Naive thymus-derived CD8-positive, alpha-beta T cell (primary cell): ENCODE results near the gene RNF39. TPM values are rescaled to one million over a fixed set of nuclear protein-coding genes. Genes with fewer than 3 reads are reported as not detected.

Experiments used
- ATAC-seq, 2 donors: fragments of 150-1000 bp; cut with Tn5 transposase in 1 of 2; sonication (Bioruptor Pico), chemical (Tn5 transposase) in 1 of 2; 1 replicate in 1 of 2; 2 replicates in 1 of 2; pipeline ENCODE4 v1.10.0; 2021; ENCODE audit warnings: mild to moderate bottlenecking in 2 of 2, moderate library complexity in 2 of 2
- POLR2A ChIA-PET: fragments of 350-600 bp; sonication (Branson Sonifier 250); formaldehyde crosslinking; loops from one replicate; lab custom pipeline; 2021; ENCODE audit warnings: antibody characterized with exemption; lab: Charles Lee
- DNase-seq, 10 donors: peaks; one replicate each; pipeline versions ENCODE4 v3.0.0 to v3.0.0-alpha.2; 2020 to 2022
- H3K27ac Mint-ChIP-seq, 10 donors: one replicate each; pipeline ENCODE4 v1.8.0; 2020 to 2022; ENCODE audit warnings: mild to moderate bottlenecking in 10 of 10, mixed read lengths in 10 of 10, moderate library complexity in 4 of 10, inconsistent platforms in 1 of 10
- H3K27me3 Mint-ChIP-seq, 5 donors: one replicate each; pipeline ENCODE4 v1.8.0; 2021 to 2022; ENCODE audit warnings: mixed read lengths in 5 of 5
- H3K36me3 Mint-ChIP-seq, 3 donors: one replicate each; pipeline ENCODE4 v1.8.0; 2020 to 2022; ENCODE audit warnings: mixed read lengths in 3 of 3, mild to moderate bottlenecking in 2 of 3, inconsistent platforms in 1 of 3
- H3K4me1 Mint-ChIP-seq, 4 donors: one replicate each; pipeline ENCODE4 v1.8.0; 2021 to 2022; ENCODE audit warnings: mixed read lengths in 4 of 4
- H3K4me3 Mint-ChIP-seq, 10 donors: one replicate each; pipeline ENCODE4 v1.8.0; 2020 to 2022; ENCODE audit warnings: mild to moderate bottlenecking in 10 of 10, mixed read lengths in 10 of 10, moderate library complexity in 6 of 10, inconsistent platforms in 1 of 10
- H3K9me3 Mint-ChIP-seq, 9 donors: one replicate each; pipeline ENCODE4 v1.8.0; 2020 to 2022; ENCODE audit warnings: mixed read lengths in 9 of 9, mild to moderate bottlenecking in 3 of 9, inconsistent platforms in 1 of 9, moderate library complexity in 1 of 9
- polyA plus RNA-seq, 3 donors: library from polyadenylated mRNA; unstranded; fragments of 300-500 nt; fragmentation: Illumina TruSeq; gene quantifications; one replicate each; pipeline ENCODE4 v1.2.3, GENCODE V29; 2021
- total RNA-seq, 8 experiments: library from RNA in 2 of 8; stranded (reverse) in 2 of 8; gene quantifications; one replicate each; pipeline ENCODE4 v1.2.3 and lab custom pipeline; 2021 to 2026

The RNF39 gene
- total and polyA plus RNA-seq, 5 experiments from 2014 or later, result 0.10 TPM; not detected in 4

- Mint-ChIP-seq H3K36me3 (peaks cover 0 to 5% (median 0%) of the 10 kb centered on the region in 3 donors), H3K9me3 (no peaks in the 10 kb centered on the region), H3K4me3 (no peak overlapping the region), H3K27ac (peak overlapping the region in 1 of 10 donors; percentile 65), H3K4me1 (peaks cover 0 to under 1% (median 0%) of the 10 kb centered on the region in 4 donors), H3K27me3 (peaks cover 36 to 87% (median 66%) of the 10 kb centered on the region in 5 donors)
- DNase-seq (no peak), ATAC-seq (no peak)
- POLR2A ChIA-PET, result interaction anchor here (0.7 kb wide), 2 partner anchors 75 to 302 kb away, joined by 3 to 6 read pairs; no protein-coding TSS in a partner anchor
Measured at GRCh38 chr6:30091577-30092381, 16.2 kb upstream of the RNF39 start.

DNA sequence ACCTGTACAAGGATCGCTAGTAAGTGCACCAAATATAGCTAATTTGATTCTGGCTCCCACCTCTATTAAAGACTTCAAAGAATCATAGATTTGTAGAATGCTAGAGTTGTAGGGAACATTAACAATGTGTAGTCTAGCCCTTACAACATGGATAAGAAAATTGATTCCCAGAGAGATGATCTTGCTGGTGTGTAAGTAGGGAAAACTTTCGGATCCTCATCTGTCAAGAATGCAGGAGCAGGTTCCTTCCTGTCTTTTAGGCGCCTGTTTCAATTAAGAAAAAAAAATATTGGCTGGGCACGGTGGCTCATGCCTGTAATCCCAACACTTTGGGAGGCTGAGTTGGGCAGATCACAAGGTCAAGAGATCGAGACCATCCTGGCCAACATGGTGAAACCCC lies 12.3 kb upstream of the RNF39 start:
- H3K36me3 Mint-ChIP-seq, result peaks cover 0 to 7% (median 0%) of the 10 kb centered on the region in 3 donors
- no peak overlapping the region for H3K27ac Mint-ChIP-seq
- ATAC-seq (no peak), DNase-seq (no peak)
- H3K9me3 Mint-ChIP-seq, result peaks cover 0 to 6% (median 0%) of the 10 kb centered on the region in 9 donors
- peaks cover 0 to 2% (median 0%) of the 10 kb centered on the region in 4 donors for H3K4me1 Mint-ChIP-seq
- POLR2A ChIA-PET, result no interaction called here
- no peak overlapping the region for H3K4me3 Mint-ChIP-seq
- H3K27me3 Mint-ChIP-seq, result peaks cover 30 to 66% (median 47%) of the 10 kb centered on the region in 5 donors

DNA sequence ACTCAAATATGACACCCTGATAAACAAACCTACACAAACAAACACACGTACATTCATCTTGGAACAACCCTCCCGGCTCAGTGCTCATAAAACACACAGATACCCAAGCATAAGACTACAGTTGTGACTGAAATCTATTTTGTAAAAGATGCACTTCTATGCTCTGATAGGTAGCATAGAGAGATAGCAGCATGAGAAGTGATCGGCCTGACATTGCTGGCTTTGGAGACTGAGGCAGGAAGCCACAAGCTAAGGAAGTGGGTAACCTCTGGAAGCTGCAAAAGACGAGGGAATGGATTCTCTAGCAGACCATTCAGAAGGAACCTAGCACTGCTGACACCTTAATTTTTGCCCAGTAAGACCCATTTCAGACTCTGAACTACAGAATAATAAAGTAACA lies 1.6 kb upstream of the RNF39 start:
- Mint-ChIP-seq H3K4me3 (no peak overlapping the region), H3K4me1 (peaks cover 26 to 42% (median 36%) of the 10 kb centered on the region in 4 donors), H3K27ac (peak overlapping the region in 2 of 10 donors; percentile 19 to 29), H3K36me3 (peaks cover 0 to 8% (median 4%) of the 10 kb centered on the region in 3 donors), H3K9me3 (peaks cover 0 to 6% (median 0%) of the 10 kb centered on the region in 9 donors), H3K27me3 (peaks cover 27 to 68% (median 53%) of the 10 kb centered on the region in 5 donors)
- POLR2A ChIA-PET, result no interaction called here
- no peak for DNase-seq
- ATAC-seq, result peak in 1 of 2 donors; percentile 23

GRCh38 chr6:30075790-30076732 lies 492 bp upstream of the RNF39 start:
- Mint-ChIP-seq H3K27me3 (peaks cover 34 to 79% (median 61%) of the 10 kb centered on the region in 5 donors), H3K4me3 (peak overlapping the region; percentile 52 to 87 (median 74)), H3K9me3 (peaks cover 0 to 6% (median 0%) of the 10 kb centered on the region in 9 donors), H3K36me3 (peaks cover 0 to 15% (median 4%) of the 10 kb centered on the region in 3 donors), H3K4me1 (peaks cover 33 to 52% (median 44%) of the 10 kb centered on the region in 4 donors), H3K27ac (peak overlapping the region in 5 of 10 donors; percentile 22 to 61 (median 41))
- DNase-seq, result peak in 1 of 10 donors; percentile 17
- POLR2A ChIA-PET, result interaction anchor here (0.5 to 2.6 kb wide), 2 partner anchors 15 to 339 kb away, joined by 4 to 16 read pairs; partner anchors contain the start of gene POLR1H
- ATAC-seq, result peak; percentile 11 to 19

- peaks cover 14 to 30% (median 16%) of the 10 kb centered on the region in 3 donors for H3K36me3 Mint-ChIP-seq
- H3K9me3 Mint-ChIP-seq, result peaks cover 0 to 3% (median 0%) of the 10 kb centered on the region in 9 donors
- no peak for DNase-seq
- ATAC-seq, result peak in 1 of 2 donors; percentile 12
- H3K27me3 Mint-ChIP-seq, result peaks cover 33 to 82% (median 65%) of the 10 kb centered on the region in 5 donors
- POLR2A ChIA-PET, result interaction anchor here (1.1 to 2.6 kb wide), 2 partner anchors 14 to 20 kb away, joined by 3 to 16 read pairs; partner anchors contain the start of gene POLR1H
- no peak overlapping the region for H3K27ac Mint-ChIP-seq
- peak overlapping the region; percentile 52 to 83 (median 68) for H3K4me3 Mint-ChIP-seq
- H3K4me1 Mint-ChIP-seq, result peaks cover 40 to 64% (median 54%) of the 10 kb centered on the region in 4 donors
Measured at GRCh38 chr6:30074331-30075093, 1.1 kb downstream of the RNF39 start.

GRCh38 chr6:30073489-30074235 lies 1.9 kb downstream of the RNF39 start:
- no peak overlapping the region for H3K27ac Mint-ChIP-seq
- H3K9me3 Mint-ChIP-seq, result no peaks in the 10 kb centered on the region
- H3K27me3 Mint-ChIP-seq, result peaks cover 30 to 75% (median 59%) of the 10 kb centered on the region in 5 donors
- peaks cover 40 to 64% (median 58%) of the 10 kb centered on the region in 4 donors for H3K4me1 Mint-ChIP-seq
- DNase-seq, result no peak
- peak overlapping the region in 7 of 10 donors; percentile 2 to 83 (median 50) for H3K4me3 Mint-ChIP-seq
- peaks cover 15 to 38% (median 23%) of the 10 kb centered on the region in 3 donors for H3K36me3 Mint-ChIP-seq
- ATAC-seq, result no peak
- POLR2A ChIA-PET, result interaction anchor here (1.1 to 2.6 kb wide), 2 partner anchors 13 to 21 kb away, joined by 3 to 16 read pairs; partner anchors contain the start of gene POLR1H

- H3K9me3 Mint-ChIP-seq, result no peaks in the 10 kb centered on the region
- peak overlapping the region in 7 of 10 donors; percentile 9 to 53 (median 29) for H3K4me3 Mint-ChIP-seq
- peaks cover 15 to 49% (median 26%) of the 10 kb centered on the region in 3 donors for H3K36me3 Mint-ChIP-seq
- DNase-seq, result no peak
- ATAC-seq, result no peak
- H3K4me1 Mint-ChIP-seq, result peaks cover 43 to 71% (median 64%) of the 10 kb centered on the region in 4 donors
- H3K27me3 Mint-ChIP-seq, result peaks cover 30 to 73% (median 57%) of the 10 kb centered on the region in 5 donors
- POLR2A ChIA-PET, result interaction anchor here (0.6 kb wide), 1 partner anchor 1466 kb away, joined by 3 read pairs; no protein-coding TSS in a partner anchor
- peak overlapping the region in 2 of 10 donors; percentile 21 to 71 for H3K27ac Mint-ChIP-seq
Measured at GRCh38 chr6:30071858-30072257, 3.7 kb downstream of the RNF39 start.

- POLR2A ChIA-PET, result interaction anchor here (0.6 kb wide), 1 partner anchor 1465 kb away, joined by 3 read pairs; no protein-coding TSS in a partner anchor
- Mint-ChIP-seq H3K36me3 (peaks cover 15 to 50% (median 26%) of the 10 kb centered on the region in 3 donors), H3K9me3 (no peaks in the 10 kb centered on the region), H3K4me3 (peak overlapping the region in 8 of 10 donors; percentile 23 to 64 (median 44)), H3K27ac (peak overlapping the region in 1 of 10 donors; percentile 21), H3K4me1 (peaks cover 43 to 70% (median 63%) of the 10 kb centered on the region in 4 donors), H3K27me3 (peaks cover 28 to 67% (median 51%) of the 10 kb centered on the region in 5 donors)
- no peak for ATAC-seq
- DNase-seq, result peak in 3 of 10 donors; percentile 15 to 23 (median 18)
Measured at GRCh38 chr6:30071081-30071818, 4.3 kb downstream of the RNF39 start.

DNA sequence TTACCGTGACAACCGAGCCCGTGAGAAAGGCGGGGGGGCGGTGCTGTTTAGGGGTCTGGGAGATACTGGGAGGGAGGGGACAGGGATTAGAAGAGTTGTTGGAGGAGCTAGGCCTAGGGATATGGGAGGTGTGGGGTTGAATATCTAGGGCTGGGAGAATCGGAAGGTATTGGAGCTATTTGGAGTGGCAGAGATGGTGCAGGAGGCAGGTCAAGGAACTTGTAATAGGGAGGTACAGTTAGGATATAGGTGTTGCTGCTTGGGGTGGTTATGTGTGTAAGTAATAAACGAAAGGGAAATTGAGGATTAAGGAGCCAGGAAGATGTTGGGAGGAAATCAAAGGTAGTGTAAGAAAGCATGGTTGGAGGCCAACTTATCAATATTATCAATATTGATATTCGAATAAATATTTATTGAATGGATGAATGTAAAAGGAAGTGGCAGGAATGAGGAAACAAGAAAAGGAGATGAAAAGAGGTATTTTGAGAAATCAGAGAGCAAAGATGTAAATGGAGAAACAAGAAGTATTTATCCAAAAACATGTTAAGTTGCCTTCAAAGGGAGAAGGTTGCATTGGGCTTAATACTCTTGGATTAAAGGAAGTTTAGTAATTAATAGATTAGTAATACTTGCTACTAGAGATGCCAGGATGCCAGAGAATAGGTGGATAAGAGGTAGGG lies 8.0 kb downstream of the RNF39 start:
- DNase-seq (no peak), ATAC-seq (no peak)
- Mint-ChIP-seq H3K27me3 (peaks cover 13 to 30% (median 22%) of the 10 kb centered on the region in 5 donors), H3K4me3 (peak overlapping the region; percentile 86 to 99 (median 98)), H3K36me3 (peaks cover 15 to 72% (median 23%) of the 10 kb centered on the region in 3 donors), H3K9me3 (no peaks in the 10 kb centered on the region), H3K4me1 (peaks cover 37 to 74% (median 58%) of the 10 kb centered on the region in 4 donors), H3K27ac (peak overlapping the region; percentile 97 to 100 (median 99))
- POLR2A ChIA-PET, result interaction anchor here (0.7 to 2.4 kb wide), 2 partner anchors 259 to 342 kb away, joined by 3 to 20 read pairs; partner anchors contain the start of gene TRIM39
